ENCODE data around the gene TRPM2. TPM values are rescaled to one million over a fixed set of nuclear protein-coding genes. Genes with fewer than 3 reads are reported as not detected.
A peak's percentile ranks its signal among the peaks of the same experiment; 100 is the strongest.
"Not testable (repeated sequence)": the region's sequence is repeated elsewhere in the genome, so short reads cannot be mapped to it uniquely, and the experiment has no call there.

Gene TRPM2
- total and polyA plus RNA-seq, 10 of the 15 experiments (the other 5 are each of a cell fraction or from before 2014, with no cell fraction given), result 0.03 to 9.1 (median 2.6) TPM

GRCh38 chr21:44479556-44480199 lies 126.3 kb downstream of the TRPM2 start:
- ChIA-PET SMC1A (ENCODE audit: uncharacterized antibody, unreplicated experiment) (interaction anchor here (0.8 to 1.7 kb wide), 2 partner anchors 175 to 314 kb away, joined by 3 read pairs; no protein-coding TSS in a partner anchor), CTCF (interaction anchor here (0.5 to 2.2 kb wide), 7 partner anchors 9 to 830 kb away, joined by 3 to 14 read pairs (median 4); no protein-coding TSS in a partner anchor), RAD21 (ENCODE audit: unreplicated experiment) (interaction anchor here (0.9 to 1.0 kb wide), 3 partner anchors 140 to 314 kb away, joined by 3 to 4 read pairs (median 3); partner anchors contain the start of gene CFAP410)
- FAIRE-seq; H4K20me1 ChIP-seq (ENCODE audit: control insufficient read depth, insufficient read depth); H2AFZ ChIP-seq (ENCODE audit: control insufficient read depth, low read depth, low read length); BruUV-seq (replicated peaks); H3K4me1 ChIP-seq (ENCODE audit: control insufficient read depth, insufficient read depth, low read length); H3K27ac ChIP-seq (ENCODE audit: control insufficient read depth, insufficient read depth); H3K4me2 ChIP-seq (ENCODE audit: control insufficient read depth, insufficient read depth); intact Hi-C loops (cut with micrococcal nuclease; ENCODE audit: unreplicated experiment); H3K27me3 ChIP-seq (replicated peaks in 1 of 2; ENCODE audit: control insufficient read depth in 2 of 2, insufficient read depth in 2 of 2, low read length in 1 of 2); H3K9ac ChIP-seq (ENCODE audit: control insufficient read depth, insufficient read depth, low read length); H3K4me3 ChIP-seq; DNase-seq (ENCODE audit: low read depth, low spot score); in situ Hi-C loops (cut with MboI); H3K36me3 ChIP-seq (ENCODE audit: control insufficient read depth in 2 of 2, insufficient read depth in 2 of 2, low read length in 1 of 2); H3K9me3 ChIP-seq (replicated peaks; ENCODE audit: control insufficient read depth, insufficient read depth, low read length); H3K79me2 ChIP-seq (ENCODE audit: control insufficient read depth, insufficient read depth, low read length); POLR2A ChIA-PET: not testable (repeated sequence)
- ATAC-seq, result peak; percentile 54; the same call in 2 of the 3 replicates
- WGBS (ENCODE audit: insufficient coverage, insufficient replicate concordance, low lambda C conversion rate, missing lambda C conversion rate), result 20% methylated on average over 21 of the region's 21 CpGs
- TF ChIP-seq RAD21 (IDR thresholded peaks at IDR 0.05; ENCODE audit: insufficient read depth, low read depth, low read length), result peak; percentile 59
- peak; percentile 41 to 64 (median 49) for TF ChIP-seq CTCF (IDR thresholded peaks at IDR 0.05 in 2 of 3, conservative IDR thresholded peaks at IDR 0.05 in 1 of 3; ENCODE audit: control insufficient read depth in 2 of 3, extremely low read depth in 1 of 3, insufficient read depth in 1 of 3, low read depth in 3 of 3, low read length in 3 of 3)
- peak; percentile 41; the same call in 1 of the 2 replicates for TF ChIP-seq SMC3 (IDR thresholded peaks at IDR 0.05; ENCODE audit: borderline replicate concordance, low read length)
